Measurements from ENCODE around the gene ZCCHC14.
"Not testable (repeated sequence)": the region's sequence is repeated elsewhere in the genome, so short reads cannot be mapped to it uniquely, and the experiment has no call there.

The ZCCHC14 gene

GRCh38 chr16:87376660-87377059, 116.2 kb downstream of the ZCCHC14 start:
- DNase-seq, result no peak

DNA sequence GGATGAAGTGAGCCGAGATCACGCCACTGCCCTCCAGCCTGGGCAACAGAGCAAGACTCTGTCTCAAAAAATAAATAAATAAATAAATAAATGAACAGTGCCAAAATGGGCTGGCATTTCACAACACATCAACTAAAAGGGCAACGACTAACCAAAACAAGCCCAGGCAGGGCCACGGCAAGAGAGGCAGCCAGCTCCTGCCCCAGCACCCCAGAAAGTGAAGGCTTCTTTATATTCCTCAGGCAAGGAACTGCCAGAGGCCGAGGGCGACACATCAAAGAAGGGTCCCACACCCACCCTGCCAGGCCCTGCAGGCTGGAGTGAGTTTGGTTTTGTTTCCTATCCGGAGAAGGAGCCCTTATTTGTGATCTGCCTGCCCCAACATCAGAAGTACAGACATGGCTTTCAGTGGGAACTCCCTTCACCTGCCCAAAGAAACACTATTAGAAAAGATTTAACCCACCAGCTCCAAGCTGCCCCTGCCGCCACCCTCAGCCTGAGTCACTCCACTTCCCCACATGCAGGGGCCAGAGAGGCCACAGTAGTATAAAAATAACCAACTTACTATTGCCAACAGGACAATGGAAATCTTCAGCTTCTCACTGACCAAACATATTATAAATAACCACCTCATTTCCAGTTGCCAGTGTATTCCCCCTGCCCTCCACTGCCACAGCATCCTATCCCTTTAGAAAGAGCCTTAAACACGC, 117.2 kb downstream of the ZCCHC14 start:
- no peak for DNase-seq

- DNase-seq, result no peak
These were observed 118.5 kb downstream of the ZCCHC14 start for GRCh38 chr16:87374313-87374712.

DNA sequence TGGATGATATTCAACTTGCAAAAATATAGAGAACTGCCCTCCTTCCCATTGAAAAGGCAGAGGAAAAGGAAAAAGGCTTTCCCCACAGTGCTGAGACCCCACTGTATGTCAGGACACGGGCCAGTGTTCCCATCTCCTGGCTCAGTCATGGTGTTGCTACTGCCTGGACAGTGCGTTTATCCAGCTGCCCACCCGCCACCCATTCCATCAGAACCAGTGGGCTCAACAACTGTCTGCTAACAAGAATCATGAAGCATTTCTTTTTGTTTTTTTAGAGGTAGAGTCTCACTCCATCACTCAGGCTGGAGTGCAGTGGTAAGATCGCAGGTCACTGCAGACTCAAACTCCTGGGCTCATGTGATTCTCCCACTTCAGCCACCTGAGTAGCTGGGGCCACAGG, 120.5 kb downstream of the ZCCHC14 start:
- no peak for DNase-seq

GRCh38 chr16:87371261-87371866, 121.5 kb downstream of the ZCCHC14 start:
- DNase-seq, result no peak

- DNase-seq, result no peak
These were observed 122.8 kb downstream of the ZCCHC14 start for GRCh38 chr16:87369796-87370719.

DNA sequence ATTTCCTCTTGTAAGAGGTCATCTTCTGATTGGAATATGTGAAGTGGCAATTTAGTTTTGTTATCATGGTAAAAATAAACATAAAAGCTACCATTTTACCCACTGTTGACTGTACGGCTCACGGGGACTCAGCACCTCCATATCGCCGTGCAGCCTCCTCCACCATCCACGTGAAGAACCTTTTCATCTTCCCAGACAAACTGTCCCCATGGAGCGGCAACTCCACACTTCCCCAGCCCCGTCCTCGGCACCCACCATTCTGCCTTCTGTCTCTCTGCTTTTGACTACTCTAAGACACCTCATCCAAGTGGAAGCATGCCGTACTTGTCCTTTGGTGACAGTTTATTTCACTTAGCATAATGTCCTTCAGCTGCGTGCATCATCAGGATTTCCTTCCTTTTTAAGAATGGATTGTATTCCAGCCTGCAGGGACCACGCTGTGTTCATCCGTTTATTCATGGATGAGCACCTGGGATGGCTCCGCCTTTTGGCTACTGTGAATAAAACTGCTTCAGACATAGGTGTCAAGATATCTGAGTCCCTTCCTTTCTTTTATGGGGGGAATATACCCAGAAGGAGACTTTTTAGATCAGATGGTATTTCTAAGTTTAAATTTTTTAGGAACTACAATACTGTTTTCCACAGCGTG, 123.6 kb downstream of the ZCCHC14 start:
- DNase-seq, result no peak

GRCh38 chr16:87368029-87368770, 124.6 kb downstream of the ZCCHC14 start:
- no peak for DNase-seq

- DNase-seq, result no peak
These were observed 125.3 kb downstream of the ZCCHC14 start for GRCh38 chr16:87367529-87367928.

DNA sequence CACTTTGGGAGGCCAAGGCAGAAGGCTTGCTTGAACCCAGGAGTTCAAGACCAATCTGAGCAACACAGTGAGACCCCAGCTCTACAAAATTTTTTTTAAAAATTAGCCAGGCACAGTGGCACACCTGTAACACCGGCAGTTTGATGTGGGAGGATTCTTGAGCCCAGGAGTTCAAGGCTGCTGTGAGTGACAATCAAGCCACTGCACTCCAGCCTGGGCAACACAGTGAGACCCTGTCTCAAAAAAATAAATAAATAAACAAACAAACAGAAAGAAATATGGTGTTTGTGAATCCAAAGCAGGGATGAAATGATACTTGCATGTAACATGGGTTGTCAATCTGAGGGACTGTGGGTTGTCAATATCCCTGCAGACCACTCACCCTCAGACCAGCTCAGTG, 125.9 kb downstream of the ZCCHC14 start:
- no peak for DNase-seq

GRCh38 chr16:87366288-87366687, 126.5 kb downstream of the ZCCHC14 start:
- no peak for DNase-seq

- no peak for DNase-seq
These were observed 127.7 kb downstream of the ZCCHC14 start for GRCh38 chr16:87365021-87365713.

DNA sequence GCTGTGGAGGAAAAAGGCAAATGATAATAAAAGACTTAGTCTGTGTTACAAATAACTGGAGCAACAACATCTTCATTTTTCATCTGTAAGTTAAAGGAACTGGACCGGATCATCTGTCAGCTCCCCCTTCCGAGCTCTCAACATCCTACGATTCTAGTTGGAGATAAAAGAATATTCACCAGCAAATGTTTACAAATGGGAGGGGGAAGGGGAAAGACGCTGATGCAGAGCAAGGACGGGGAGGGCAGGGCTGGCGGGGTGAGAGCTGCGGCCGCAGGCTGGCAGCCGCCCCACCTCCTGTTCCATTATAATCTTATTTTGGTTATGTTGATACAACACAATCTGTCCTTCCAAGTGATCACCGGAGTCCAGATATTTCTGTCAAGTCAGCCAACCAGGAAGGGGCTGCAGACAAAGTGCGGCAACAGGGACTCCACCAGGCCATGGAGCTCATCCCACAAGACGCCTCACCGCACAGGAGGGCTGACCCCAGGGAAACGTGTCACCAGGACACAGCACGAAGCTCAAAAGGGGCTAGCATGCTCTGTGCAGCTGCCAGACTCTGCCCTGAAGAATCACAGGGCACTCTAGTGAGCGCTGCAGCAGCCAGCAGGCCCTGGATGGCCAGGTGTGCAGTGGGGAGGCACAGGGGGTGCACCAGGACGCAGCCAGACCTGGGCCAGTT, 128.9 kb downstream of the ZCCHC14 start:
- DNase-seq, result no peak

DNA sequence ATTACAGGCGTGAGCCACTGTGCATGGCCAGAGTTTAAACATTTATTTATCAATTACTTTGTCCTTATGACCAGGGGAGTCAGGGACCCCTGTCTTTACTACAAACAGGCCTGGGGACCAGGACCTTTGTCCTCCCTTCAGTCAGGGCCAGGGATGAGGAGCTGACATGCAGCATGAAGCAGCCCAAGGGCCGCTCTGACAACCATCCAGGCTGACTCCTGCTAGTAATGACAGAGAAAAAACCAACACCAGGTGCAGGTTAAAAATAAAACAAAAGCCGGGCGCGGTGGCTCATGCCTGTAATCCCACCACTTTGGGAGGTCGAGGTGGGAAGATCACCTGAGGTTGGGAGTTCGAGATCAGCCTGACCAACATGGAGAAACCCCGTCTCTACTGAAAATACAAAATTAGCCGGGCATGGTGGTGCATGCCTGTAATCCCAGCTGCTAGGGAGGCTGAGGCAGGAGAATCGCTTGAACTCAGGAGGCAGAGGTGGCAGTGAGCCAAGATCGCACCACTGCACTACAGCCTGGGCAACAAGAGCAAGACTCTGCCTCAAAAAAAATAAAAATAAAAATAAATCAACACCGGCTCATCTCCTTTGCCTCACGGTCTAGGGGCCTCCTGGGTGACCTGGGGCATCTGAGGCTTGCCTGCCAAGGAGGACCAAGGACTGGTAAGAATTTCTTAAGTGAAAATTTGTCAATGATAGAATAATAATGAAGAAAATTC, 129.8 kb downstream of the ZCCHC14 start:
- DNase-seq, result not testable (repeated sequence)

DNA sequence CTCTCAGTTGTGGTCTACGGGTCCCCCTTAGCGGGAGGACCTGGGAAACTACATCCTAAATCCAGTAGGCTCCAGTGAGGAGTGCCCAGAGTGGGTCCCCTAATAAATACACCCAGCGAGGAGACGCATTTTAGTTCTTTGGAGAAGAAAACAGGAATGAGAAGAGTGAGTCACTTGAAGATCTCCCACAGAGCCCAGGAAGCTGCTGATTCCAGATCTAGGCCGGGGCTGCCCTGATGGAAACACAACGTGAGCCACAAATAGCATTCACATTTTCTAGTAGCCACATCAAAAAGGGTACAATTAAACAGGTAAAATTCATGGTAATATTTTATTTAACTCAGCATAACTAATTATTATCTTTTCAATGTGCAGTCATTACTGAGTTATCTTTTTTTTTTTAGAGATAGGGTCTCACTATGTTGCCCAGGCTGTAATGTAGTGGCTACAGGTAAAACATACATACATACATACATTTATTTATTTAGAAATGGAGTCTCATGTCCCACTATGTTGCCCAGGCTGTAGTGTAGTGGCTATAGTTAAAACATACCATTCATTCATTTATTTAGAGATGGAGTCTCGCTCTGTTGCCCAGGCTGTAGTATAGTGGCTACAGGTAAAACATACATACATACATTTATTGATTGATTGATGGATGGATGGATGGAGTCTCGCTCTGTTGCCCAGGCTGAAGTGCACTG, 130.8 kb downstream of the ZCCHC14 start:
- no peak for DNase-seq

GRCh38 chr16:87360862-87361610, 131.8 kb downstream of the ZCCHC14 start:
- no peak for DNase-seq

GRCh38 chr16:87359121-87359520, 133.7 kb downstream of the ZCCHC14 start:
- no peak for DNase-seq

GRCh38 chr16:87358696-87359095, 134.1 kb downstream of the ZCCHC14 start:
- DNase-seq, result no peak

GRCh38 chr16:87358250-87358649, 134.6 kb downstream of the ZCCHC14 start:
- no peak for DNase-seq

Data from right hindlimb (tissue), 1 donor.